ENCODE data around the gene SDSL.

The SDSL gene

DNA sequence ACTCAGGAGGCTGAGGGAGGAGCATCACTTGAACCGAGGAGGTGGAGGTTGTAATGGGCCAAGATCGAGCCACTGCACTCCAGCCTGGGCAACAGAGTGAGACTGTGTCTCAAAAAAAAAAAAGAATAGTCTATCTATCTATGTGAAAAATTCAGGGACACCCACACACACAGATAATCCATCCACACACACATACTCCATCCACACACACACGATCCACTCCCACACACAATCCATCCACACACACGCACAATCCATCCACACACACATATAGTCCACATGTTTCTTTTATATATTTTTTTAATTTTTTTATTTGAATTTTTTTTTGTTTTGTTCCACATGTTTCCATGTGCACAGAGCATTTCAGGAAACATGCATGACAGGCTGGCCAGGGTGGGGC, 21.8 kb upstream of the SDSL start:
- no peaks in the 10 kb centered on the region for H3K4me1 Mint-ChIP-seq (ENCODE audit: low read depth in 2 of 2)
- H3K9me3 Mint-ChIP-seq, result no peaks in the 10 kb centered on the region
- no peaks in the 10 kb centered on the region for H3K36me3 Mint-ChIP-seq (ENCODE audit: insufficient read depth)
- ATAC-seq (replicated peaks) (no peak), DNase-seq (no peak)
- no peak overlapping the region for H3K4me3 Mint-ChIP-seq
- H3K27me3 Mint-ChIP-seq, result peaks cover 7 to 46% of the 10 kb centered on the region in 2 donors
- H3K27ac Mint-ChIP-seq, result no peak overlapping the region

DNA sequence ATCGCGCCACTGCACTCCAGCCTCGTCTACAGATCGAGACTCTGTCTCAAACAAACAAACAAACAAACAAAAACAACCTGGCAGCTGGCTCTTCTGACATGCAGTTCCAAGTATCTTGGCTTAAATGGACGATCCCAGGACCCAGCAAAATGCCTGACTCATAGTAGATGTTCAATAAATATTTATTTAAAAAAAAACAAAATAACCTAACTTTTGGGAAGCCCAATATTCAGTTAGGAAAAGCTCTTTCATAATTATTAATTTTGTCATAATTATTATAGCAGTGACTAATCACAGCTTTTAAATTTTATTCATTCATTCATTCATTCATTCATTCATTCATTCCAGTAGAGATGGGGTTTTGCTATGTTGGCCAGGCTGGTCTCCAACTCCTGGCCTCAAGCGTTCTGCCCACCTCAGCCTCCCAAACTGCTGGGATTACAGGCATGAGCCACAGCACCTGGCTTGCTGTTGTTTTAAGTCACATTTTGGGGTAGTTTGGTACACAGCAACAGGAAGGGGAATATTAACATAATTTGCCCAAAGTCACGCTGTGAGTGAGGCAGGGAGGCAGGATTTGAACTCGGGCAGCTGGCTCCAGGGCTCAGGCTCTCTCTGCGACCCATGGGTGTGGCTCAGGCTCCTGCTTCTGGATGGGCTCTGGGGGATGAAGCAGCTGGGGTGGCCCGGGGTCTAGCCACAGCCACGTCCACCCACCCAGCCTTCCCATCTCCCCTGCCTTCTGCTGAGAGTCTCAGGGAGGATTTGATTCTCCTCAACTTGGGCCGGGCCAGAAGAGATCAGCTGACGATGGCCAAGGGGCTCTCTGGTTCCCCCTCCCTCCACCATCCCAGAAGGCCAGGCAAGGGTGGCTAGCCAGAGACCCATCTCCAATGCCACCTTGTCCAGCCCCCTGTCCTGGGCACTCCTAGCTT, 20.8 kb upstream of the SDSL start:
- Mint-ChIP-seq H3K36me3 (ENCODE audit: insufficient read depth) (no peaks in the 10 kb centered on the region), H3K27me3 (peaks cover 7 to 47% of the 10 kb centered on the region in 2 donors), H3K4me3 (no peak overlapping the region), H3K9me3 (no peaks in the 10 kb centered on the region), H3K4me1 (ENCODE audit: low read depth in 2 of 2) (no peaks in the 10 kb centered on the region), H3K27ac (no peak overlapping the region)
- DNase-seq (no peak), ATAC-seq (replicated peaks) (no peak)

DNA sequence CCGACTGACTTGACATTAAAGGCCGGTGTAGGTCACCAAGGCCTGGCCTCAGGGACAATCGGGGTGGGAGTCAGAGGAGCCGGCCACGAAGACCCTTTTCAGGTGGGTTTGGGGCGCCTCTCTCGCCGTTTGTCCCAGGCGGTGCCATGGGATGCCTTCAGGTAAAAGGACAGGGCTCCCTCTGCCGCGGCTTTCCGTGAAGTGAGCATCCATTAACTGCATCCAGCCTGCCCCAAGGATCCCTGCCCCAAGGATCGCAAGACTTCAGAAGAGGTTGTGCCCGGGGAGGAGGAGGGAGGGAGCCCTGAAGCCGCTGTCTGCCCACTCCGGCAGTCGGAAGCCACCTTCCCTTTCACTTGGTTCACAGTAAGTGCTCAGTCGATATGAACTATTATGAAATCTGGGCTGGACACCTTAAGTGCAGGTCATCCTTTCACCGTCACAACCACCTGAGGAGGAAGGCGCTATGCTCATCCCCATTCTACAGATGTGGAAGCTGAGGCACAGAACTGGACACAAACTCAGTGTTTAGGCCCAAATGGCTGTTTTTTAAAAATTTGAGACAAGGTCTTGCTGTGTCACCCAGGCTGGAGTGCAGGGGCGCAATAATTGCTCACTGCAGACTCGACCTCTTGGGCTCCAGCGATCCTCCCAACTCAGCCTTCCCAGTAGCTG, 19.5 kb upstream of the SDSL start:
- H3K36me3 Mint-ChIP-seq (ENCODE audit: insufficient read depth), result no peaks in the 10 kb centered on the region
- no peaks in the 10 kb centered on the region for H3K9me3 Mint-ChIP-seq
- no peaks in the 10 kb centered on the region for H3K4me1 Mint-ChIP-seq (ENCODE audit: low read depth in 2 of 2)
- H3K4me3 Mint-ChIP-seq, result no peak overlapping the region
- no peak for DNase-seq
- no peak overlapping the region for H3K27ac Mint-ChIP-seq
- ATAC-seq (replicated peaks), result no peak
- H3K27me3 Mint-ChIP-seq, result peaks cover 7 to 44% of the 10 kb centered on the region in 2 donors

- peaks cover 7 to 39% of the 10 kb centered on the region in 2 donors for H3K27me3 Mint-ChIP-seq
- H3K9me3 Mint-ChIP-seq, result no peaks in the 10 kb centered on the region
- no peaks in the 10 kb centered on the region for H3K4me1 Mint-ChIP-seq (ENCODE audit: low read depth in 2 of 2)
- H3K36me3 Mint-ChIP-seq (ENCODE audit: insufficient read depth), result no peaks in the 10 kb centered on the region
- no peak within 1 kb of the TSS for H3K4me3 Mint-ChIP-seq
- H3K27ac Mint-ChIP-seq, result no peak within 1 kb of the TSS
- DNase-seq, result no peak
- ATAC-seq (replicated peaks), result no peak
Observed at GRCh38 chr12:113403435-113404415, 18.5 kb upstream of the SDSL start, which contains the start of gene SDS. Gene SDS, minus strand, starts transcription at chr12:113403887. Its CDS starts 4,179 bp downstream, at chr12:113399708.

- H3K4me3 Mint-ChIP-seq, result no peak overlapping the region
- H3K27me3 Mint-ChIP-seq, result peaks cover 12 to 38% of the 10 kb centered on the region in 2 donors
- no peak for ATAC-seq (replicated peaks)
- H3K4me1 Mint-ChIP-seq (ENCODE audit: low read depth in 2 of 2), result no peaks in the 10 kb centered on the region
- H3K36me3 Mint-ChIP-seq (ENCODE audit: insufficient read depth), result no peaks in the 10 kb centered on the region
- no peaks in the 10 kb centered on the region for H3K9me3 Mint-ChIP-seq
- no peak for DNase-seq
- H3K27ac Mint-ChIP-seq, result no peak overlapping the region
Observed at GRCh38 chr12:113405694-113406093, 16.5 kb upstream of the SDSL start.

DNA sequence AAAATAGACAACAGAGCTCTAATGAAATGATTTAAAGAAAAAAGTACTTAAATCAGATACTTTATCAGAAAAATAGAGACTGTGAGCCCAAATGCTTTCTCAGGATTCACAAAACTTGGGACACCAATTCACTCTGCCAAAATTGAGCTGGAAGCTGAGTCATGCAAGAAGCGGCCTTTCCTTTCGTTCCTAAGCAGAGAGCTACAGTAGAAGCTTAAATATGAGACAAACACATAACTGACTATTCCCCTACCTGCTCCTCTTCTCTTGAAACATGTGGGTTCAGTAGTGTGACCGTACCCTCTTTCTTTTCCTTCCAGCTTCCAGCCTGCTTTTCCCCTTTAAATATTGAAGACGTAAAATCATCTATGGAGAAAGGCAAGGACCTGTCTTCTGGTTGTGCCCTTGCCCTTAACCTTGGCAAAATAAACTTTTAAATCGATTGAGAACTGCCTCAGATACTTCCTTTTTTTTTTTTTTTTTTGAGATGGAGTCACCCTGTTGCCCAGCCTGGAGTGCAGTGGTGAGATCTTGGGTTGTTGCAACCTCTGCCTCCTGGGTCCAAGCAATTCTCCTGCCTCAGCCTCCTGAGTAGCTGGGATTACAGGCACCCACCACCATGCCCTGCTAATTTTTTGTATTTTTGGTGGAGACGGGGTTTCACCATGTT, 14.1 kb upstream of the SDSL start:
- DNase-seq (no peak), ATAC-seq (replicated peaks) (no peak)
- no peaks in the 10 kb centered on the region for H3K36me3 Mint-ChIP-seq (ENCODE audit: insufficient read depth)
- no peaks in the 10 kb centered on the region for H3K4me1 Mint-ChIP-seq (ENCODE audit: low read depth in 2 of 2)
- H3K9me3 Mint-ChIP-seq, result no peaks in the 10 kb centered on the region
- peaks cover 26 to 51% of the 10 kb centered on the region in 2 donors for H3K27me3 Mint-ChIP-seq
- no peak overlapping the region for H3K4me3 Mint-ChIP-seq
- H3K27ac Mint-ChIP-seq, result no peak overlapping the region

DNA sequence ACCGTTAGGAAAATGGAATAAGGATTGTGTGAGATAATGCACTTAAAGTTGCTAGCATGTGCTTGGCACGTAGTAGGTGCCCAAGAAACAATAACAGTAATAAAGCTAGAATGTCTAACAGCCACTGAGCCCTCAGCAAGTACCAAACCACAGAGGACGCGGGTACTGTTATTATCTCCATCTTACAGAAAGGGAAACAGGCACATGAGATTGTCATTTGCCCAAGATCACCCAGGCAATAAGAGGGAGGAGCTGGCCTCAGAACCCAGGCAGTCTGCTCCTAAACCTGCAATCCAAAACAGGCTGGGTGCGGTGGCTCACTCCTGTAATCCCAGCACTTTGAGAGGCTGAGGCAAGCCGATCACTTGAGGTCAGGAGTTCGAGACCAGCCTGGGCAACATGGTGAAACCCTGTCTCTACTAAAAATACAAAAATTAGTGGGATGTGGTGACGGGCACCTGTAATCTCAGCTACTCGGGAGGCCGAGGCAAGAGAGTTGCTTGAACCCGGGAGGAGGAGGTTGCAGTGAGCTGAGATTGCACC, 13.4 kb upstream of the SDSL start:
- Mint-ChIP-seq H3K9me3 (no peaks in the 10 kb centered on the region), H3K36me3 (ENCODE audit: insufficient read depth) (no peaks in the 10 kb centered on the region)
- ATAC-seq (replicated peaks), result no peak

GRCh38 chr12:113409462-113410124, 12.6 kb upstream of the SDSL start:
- Mint-ChIP-seq H3K27ac (no peak overlapping the region), H3K9me3 (no peaks in the 10 kb centered on the region), H3K4me1 (ENCODE audit: low read depth in 2 of 2) (no peaks in the 10 kb centered on the region), H3K36me3 (ENCODE audit: insufficient read depth) (no peaks in the 10 kb centered on the region), H3K27me3 (peaks cover 31 to 48% of the 10 kb centered on the region in 2 donors), H3K4me3 (no peak overlapping the region)
- ATAC-seq (replicated peaks), result no peak
- DNase-seq, result no peak

More for the DNA sequence above, 13.4 kb upstream of the SDSL start:
- Mint-ChIP-seq H3K4me1 (ENCODE audit: low read depth in 2 of 2) (no peaks in the 10 kb centered on the region), H3K4me3 (no peak overlapping the region), H3K27ac (no peak overlapping the region), H3K27me3 (peaks cover 26 to 50% of the 10 kb centered on the region in 2 donors)
- no peak for DNase-seq

DNA sequence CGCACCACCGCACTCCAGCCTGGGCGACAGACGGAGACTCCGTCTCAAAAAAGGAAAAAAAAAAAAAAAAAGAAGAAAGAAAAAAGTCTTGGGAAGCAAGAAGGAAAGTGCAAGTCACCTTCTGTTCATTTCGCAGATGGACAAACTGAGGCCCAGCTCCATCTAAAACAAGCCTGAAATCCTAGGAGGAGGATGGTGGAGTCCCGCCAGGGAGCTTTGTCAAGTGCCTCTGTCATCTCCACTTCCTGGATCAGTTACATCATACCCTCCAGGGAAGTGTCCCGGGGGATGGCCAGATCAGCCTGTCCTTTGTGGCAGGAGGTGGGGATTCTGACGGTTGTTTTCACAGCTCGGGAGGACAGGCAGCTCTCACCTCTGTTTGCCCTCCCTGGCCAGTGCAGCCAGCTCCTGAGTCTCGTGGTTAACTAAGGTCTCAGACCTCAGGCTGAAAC, 8.7 kb upstream of the SDSL start:
- DNase-seq (no peak), ATAC-seq (replicated peaks) (no peak)
- Mint-ChIP-seq H3K27ac (no peak overlapping the region), H3K36me3 (ENCODE audit: insufficient read depth) (no peaks in the 10 kb centered on the region), H3K9me3 (no peaks in the 10 kb centered on the region), H3K4me3 (no peak overlapping the region), H3K27me3 (peaks cover 53 to 70% of the 10 kb centered on the region in 2 donors), H3K4me1 (ENCODE audit: low read depth in 2 of 2) (no peaks in the 10 kb centered on the region)

- Mint-ChIP-seq H3K36me3 (ENCODE audit: insufficient read depth) (no peaks in the 10 kb centered on the region), H3K27ac (no peak overlapping the region), H3K4me1 (ENCODE audit: low read depth in 2 of 2) (no peaks in the 10 kb centered on the region), H3K4me3 (no peak overlapping the region), H3K27me3 (peaks cover 54 to 73% of the 10 kb centered on the region in 2 donors), H3K9me3 (no peaks in the 10 kb centered on the region)
- ATAC-seq (replicated peaks) (no peak), DNase-seq (no peak)
Observed at GRCh38 chr12:113414519-113415038, 7.6 kb upstream of the SDSL start.

DNA sequence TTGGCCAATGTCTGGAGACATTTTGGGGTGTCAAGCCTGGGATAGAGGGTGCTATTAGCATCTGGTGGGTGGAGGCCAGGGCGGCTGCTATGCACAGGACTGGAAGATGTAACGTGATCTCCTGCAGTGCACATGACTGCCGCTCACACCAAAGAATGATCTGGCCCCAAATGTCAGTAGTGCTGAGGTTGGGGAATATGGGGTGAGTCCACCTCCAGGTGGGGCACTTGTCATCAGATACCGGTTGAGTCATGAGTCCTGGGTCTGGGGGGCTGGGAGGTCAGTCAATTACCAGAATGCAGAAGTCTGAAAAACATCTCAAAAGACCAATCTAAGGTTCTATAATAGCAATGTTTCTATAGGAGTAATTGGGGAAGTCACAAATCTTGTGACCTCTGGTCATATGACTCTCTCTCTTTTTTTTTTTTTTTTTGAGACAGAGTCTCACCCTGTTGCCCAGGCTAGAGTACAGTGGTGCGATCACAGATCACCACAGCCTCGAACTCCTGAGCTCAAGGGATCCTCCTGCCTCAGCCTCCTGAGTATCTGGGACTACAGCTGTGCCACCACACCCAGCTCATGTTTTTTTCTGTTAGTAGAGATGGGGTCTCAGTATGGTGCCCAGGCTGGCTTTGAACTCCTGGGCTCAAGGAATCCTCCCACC, 6.0 kb upstream of the SDSL start:
- Mint-ChIP-seq H3K4me3 (no peak overlapping the region), H3K36me3 (ENCODE audit: insufficient read depth) (no peaks in the 10 kb centered on the region), H3K27me3 (peaks cover 44 to 71% of the 10 kb centered on the region in 2 donors), H3K4me1 (ENCODE audit: low read depth in 2 of 2) (no peaks in the 10 kb centered on the region), H3K9me3 (no peaks in the 10 kb centered on the region), H3K27ac (no peak overlapping the region)
- ATAC-seq (replicated peaks) (peak; percentile 29), DNase-seq (no peak)
